ENCODE results near the gene FASN.

GRCh38 chr17:82113941-82114340 is 15.9 kb upstream of the FASN start:
- TF ChIP-seq CTCF (IDR thresholded peaks at IDR 0.05) (no peak), USF2 (IDR thresholded peaks at IDR 0.05; ENCODE audit: borderline replicate concordance, low read depth, low read length) (no peak), FOXM1 (IDR thresholded peaks at IDR 0.05; ENCODE audit: low read depth) (no peak), EZH2phosphoT487 (IDR thresholded peaks at IDR 0.05; ENCODE audit: borderline replicate concordance, low read depth) (no peak), POLR2AphosphoS5 (IDR thresholded peaks at IDR 0.05; ENCODE audit: low read depth, low read length) (no peak), REST (IDR thresholded peaks at IDR 0.05; ENCODE audit: low read depth, low read length) (no peak), NRF1 (IDR thresholded peaks at IDR 0.05; ENCODE audit: low read depth, low read length) (no peak)
